ENCODE results near the gene ERBIN.

DNA sequence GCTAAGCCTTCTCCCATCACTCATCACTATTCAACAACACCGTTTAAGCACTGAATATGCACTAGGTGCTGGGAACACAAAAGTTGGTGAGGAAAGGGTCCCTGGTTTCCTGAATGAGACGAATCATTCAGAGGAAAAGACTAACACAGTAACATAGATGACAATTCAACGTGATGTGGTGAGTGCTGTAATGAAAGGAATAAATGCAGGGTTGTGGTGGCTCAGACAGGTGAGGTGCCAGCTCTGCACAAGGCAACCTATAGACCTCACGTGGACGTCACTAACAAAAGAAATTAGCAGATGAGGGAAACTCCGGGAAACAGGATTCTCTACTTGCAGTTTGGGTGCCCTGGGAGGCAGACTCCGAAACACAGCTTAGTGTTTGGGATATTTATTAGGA is 40.0 kb upstream of the ERBIN start:
- TF ChIP-seq, protein P1, sequence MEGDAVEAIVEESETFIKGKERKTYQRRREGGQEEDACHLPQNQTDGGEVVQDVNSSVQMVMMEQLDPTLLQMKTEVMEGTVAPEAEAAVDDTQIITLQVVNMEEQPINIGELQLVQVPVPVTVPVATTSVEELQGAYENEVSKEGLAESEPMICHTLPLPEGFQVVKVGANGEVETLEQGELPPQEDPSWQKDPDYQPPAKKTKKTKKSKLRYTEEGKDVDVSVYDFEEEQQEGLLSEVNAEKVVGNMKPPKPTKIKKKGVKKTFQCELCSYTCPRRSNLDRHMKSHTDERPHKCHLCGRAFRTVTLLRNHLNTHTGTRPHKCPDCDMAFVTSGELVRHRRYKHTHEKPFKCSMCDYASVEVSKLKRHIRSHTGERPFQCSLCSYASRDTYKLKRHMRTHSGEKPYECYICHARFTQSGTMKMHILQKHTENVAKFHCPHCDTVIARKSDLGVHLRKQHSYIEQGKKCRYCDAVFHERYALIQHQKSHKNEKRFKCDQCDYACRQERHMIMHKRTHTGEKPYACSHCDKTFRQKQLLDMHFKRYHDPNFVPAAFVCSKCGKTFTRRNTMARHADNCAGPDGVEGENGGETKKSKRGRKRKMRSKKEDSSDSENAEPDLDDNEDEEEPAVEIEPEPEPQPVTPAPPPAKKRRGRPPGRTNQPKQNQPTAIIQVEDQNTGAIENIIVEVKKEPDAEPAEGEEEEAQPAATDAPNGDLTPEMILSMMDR (IDR thresholded peaks at IDR 0.05): no peak
- TF ChIP-seq POLR2A (IDR thresholded peaks at IDR 0.05): no peak

All from esophagus squamous epithelium (tissue), 4 donors.